ENCODE data around the gene PEAK1. TPM values are rescaled to one million over a fixed set of nuclear protein-coding genes. Genes with fewer than 3 reads are reported as not detected.

Gene PEAK1
- total RNA-seq, 2 donors from 2014 or later: 25.4 to 38.4 TPM

GRCh38 chr15:77266708-77267386 lies 153.1 kb downstream of the PEAK1 start:
- no peaks in the 10 kb centered on the region for H3K4me1 ChIP-seq (ENCODE audit: control insufficient read depth, insufficient read depth, low read length)
- Mint-ChIP-seq H3K27ac (no peak overlapping the region), H3K36me3 (ENCODE audit: low read depth) (peaks cover 12% of the 10 kb centered on the region), H3K9me3 (peaks cover 13% of the 10 kb centered on the region), H3K27me3 (ENCODE audit: insufficient read depth) (no peaks in the 10 kb centered on the region), H3K4me3 (no peak overlapping the region), H3K4me1 (peaks cover 13% of the 10 kb centered on the region)
- TF ChIP-seq, protein P1, sequence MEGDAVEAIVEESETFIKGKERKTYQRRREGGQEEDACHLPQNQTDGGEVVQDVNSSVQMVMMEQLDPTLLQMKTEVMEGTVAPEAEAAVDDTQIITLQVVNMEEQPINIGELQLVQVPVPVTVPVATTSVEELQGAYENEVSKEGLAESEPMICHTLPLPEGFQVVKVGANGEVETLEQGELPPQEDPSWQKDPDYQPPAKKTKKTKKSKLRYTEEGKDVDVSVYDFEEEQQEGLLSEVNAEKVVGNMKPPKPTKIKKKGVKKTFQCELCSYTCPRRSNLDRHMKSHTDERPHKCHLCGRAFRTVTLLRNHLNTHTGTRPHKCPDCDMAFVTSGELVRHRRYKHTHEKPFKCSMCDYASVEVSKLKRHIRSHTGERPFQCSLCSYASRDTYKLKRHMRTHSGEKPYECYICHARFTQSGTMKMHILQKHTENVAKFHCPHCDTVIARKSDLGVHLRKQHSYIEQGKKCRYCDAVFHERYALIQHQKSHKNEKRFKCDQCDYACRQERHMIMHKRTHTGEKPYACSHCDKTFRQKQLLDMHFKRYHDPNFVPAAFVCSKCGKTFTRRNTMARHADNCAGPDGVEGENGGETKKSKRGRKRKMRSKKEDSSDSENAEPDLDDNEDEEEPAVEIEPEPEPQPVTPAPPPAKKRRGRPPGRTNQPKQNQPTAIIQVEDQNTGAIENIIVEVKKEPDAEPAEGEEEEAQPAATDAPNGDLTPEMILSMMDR (conservative IDR thresholded peaks at IDR 0.05): no peak
- no peaks in the 10 kb centered on the region for H3K9me3 ChIP-seq (ENCODE audit: control insufficient read depth, low read length)
- H3K27me3 ChIP-seq (ENCODE audit: control insufficient read depth, insufficient read depth, low read length, poor library complexity, severe bottlenecking): no peaks in the 10 kb centered on the region
- DNase-seq: peak; percentile 72
- 80 to 87% methylated on average over 3 to 5 of the region's 5 CpGs for WGBS, 2 experiments (ENCODE audit: insufficient coverage in 1 of 2, insufficient read length in 1 of 2)
- H3K27ac ChIP-seq (ENCODE audit: low read depth, low read length): no peak overlapping the region
- no peak overlapping the region for H3K4me3 ChIP-seq (ENCODE audit: low read length)
- no peak overlapping the region for H3K9ac ChIP-seq (ENCODE audit: extremely low read depth, low read length, poor library complexity, severe bottlenecking)
- no peaks in the 10 kb centered on the region for H3K36me3 ChIP-seq (ENCODE audit: control insufficient read depth, insufficient read depth, low read length)

GRCh38 chr15:77255385-77255784 lies 164.5 kb downstream of the PEAK1 start:
- peaks cover 10% of the 10 kb centered on the region for H3K9me3 ChIP-seq (ENCODE audit: control insufficient read depth, low read length)
- 90 to 100% methylated on average over 2 of the region's 2 CpGs for WGBS, 2 experiments (ENCODE audit: insufficient coverage in 1 of 2, insufficient read length in 1 of 2)
- H3K27me3 Mint-ChIP-seq (ENCODE audit: insufficient read depth): no peaks in the 10 kb centered on the region

GRCh38 chr15:77251662-77252061 lies 168.2 kb downstream of the PEAK1 start:
- peak; percentile 66 for DNase-seq
- no peaks in the 10 kb centered on the region for H3K9me3 ChIP-seq (ENCODE audit: control insufficient read depth, low read length)
- peaks cover 3% of the 10 kb centered on the region for H3K36me3 Mint-ChIP-seq (ENCODE audit: low read depth)
- no peaks in the 10 kb centered on the region for H3K27me3 Mint-ChIP-seq (ENCODE audit: insufficient read depth)
- H3K4me3 Mint-ChIP-seq: no peak overlapping the region
- H3K27ac ChIP-seq (ENCODE audit: low read depth, low read length): no peak overlapping the region
- no peak overlapping the region for H3K27ac Mint-ChIP-seq
- no peak overlapping the region for H3K4me3 ChIP-seq (ENCODE audit: low read length)
- H3K4me1 Mint-ChIP-seq: no peaks in the 10 kb centered on the region
- H3K36me3 ChIP-seq (ENCODE audit: control insufficient read depth, insufficient read depth, low read length): no peaks in the 10 kb centered on the region
- no peak overlapping the region for H3K9ac ChIP-seq (ENCODE audit: extremely low read depth, low read length, poor library complexity, severe bottlenecking)
- WGBS, 2 experiments (ENCODE audit: insufficient coverage in 1 of 2, insufficient read length in 1 of 2): 86 to 100% methylated on average over 2 of the region's 2 CpGs
- TF ChIP-seq, protein P1 (conservative IDR thresholded peaks at IDR 0.05): no peak
- no peaks in the 10 kb centered on the region for H3K27me3 ChIP-seq (ENCODE audit: control insufficient read depth, insufficient read depth, low read length, poor library complexity, severe bottlenecking)
- no peaks in the 10 kb centered on the region for H3K9me3 Mint-ChIP-seq
- H3K4me1 ChIP-seq (ENCODE audit: control insufficient read depth, insufficient read depth, low read length): no peaks in the 10 kb centered on the region

More at GRCh38 chr15:77255385-77255784, 164.5 kb downstream of the PEAK1 start:
- Histone ChIP-seq H3K27me3 (ENCODE audit: control insufficient read depth, insufficient read depth, low read length, poor library complexity, severe bottlenecking) (no peaks in the 10 kb centered on the region), H3K27ac (ENCODE audit: low read depth, low read length) (no peak overlapping the region), H3K36me3 (ENCODE audit: control insufficient read depth, insufficient read depth, low read length) (no peaks in the 10 kb centered on the region), H3K9ac (ENCODE audit: extremely low read depth, low read length, poor library complexity, severe bottlenecking) (no peak overlapping the region), H3K4me3 (ENCODE audit: low read length) (no peak overlapping the region), H3K4me1 (ENCODE audit: control insufficient read depth, insufficient read depth, low read length) (no peaks in the 10 kb centered on the region)
- Mint-ChIP-seq H3K27ac (no peak overlapping the region), H3K9me3 (peaks cover 18% of the 10 kb centered on the region), H3K4me1 (no peaks in the 10 kb centered on the region), H3K4me3 (no peak overlapping the region), H3K36me3 (ENCODE audit: low read depth) (peaks cover 6% of the 10 kb centered on the region)
- TF ChIP-seq, protein P1 (conservative IDR thresholded peaks at IDR 0.05): no peak
- no peak for DNase-seq

Measured in endodermal cell (in vitro differentiated cells).